Ovary (tissue), 9 donors: Measurements from ENCODE around the gene NKX2-3. TPM values are rescaled to one million over a fixed set of nuclear protein-coding genes. Genes with fewer than 3 reads are reported as not detected.

ENCODE experiments used
- DNase-seq, 5 donors: peaks; one replicate each; pipeline ENCODE4 v3.0.0-alpha.2; 2019 to 2020
- H3K27ac ChIP-seq, 2 donors: fragments of 200-600 bp; one replicate each; pipeline versions ENCODE4 v1.5.1 to v1.8.0; 2019 to 2022
- H3K27me3 ChIP-seq: fragments of 200-600 bp; one replicate; pipeline ENCODE4 v1.8.0; 2022
- H3K36me3 ChIP-seq: fragments of 200-600 bp; sonication (generic); one replicate; pipeline ENCODE4 v1.5.1; 2019
- H3K4me1 ChIP-seq: one replicate; pipeline ENCODE4 v1.8.1; 2013; ENCODE audit warnings: mild to moderate bottlenecking, moderate library complexity; ENCODE audit not compliant: insufficient read depth
- H3K4me3 ChIP-seq: fragments of 200-600 bp; sonication (generic); one replicate; pipeline ENCODE4 v1.5.1; 2017
- H3K9me3 ChIP-seq, 2 donors: fragments of 200-600 bp in 1 of 2; sonication (generic) in 1 of 2; one replicate each; pipeline versions ENCODE4 v1.5.1 to v1.8.1; 2013 to 2019; ENCODE audit warnings: mild to moderate bottlenecking in 1 of 2, moderate library complexity in 1 of 2
- CTCF ChIP-seq, 3 donors: fragments of 450-650 bp in 2 of 3; fragments of 200-600 bp in 1 of 3; IDR thresholded peaks; one replicate each; pipeline versions ENCODE4 v1.5.1 to v1.8.0; 2016 to 2022; ENCODE audit warnings: antibody characterized with exemption in 3 of 3, mild to moderate bottlenecking in 1 of 3
- EP300 ChIP-seq: sonication (generic); formaldehyde crosslinking; IDR thresholded peaks from one replicate; pipeline ENCODE4 v1.6.1; 2017; ENCODE audit warnings: antibody characterized with exemption
- POLR2A ChIP-seq: fragments of 450-650 bp; IDR thresholded peaks from one replicate; pipeline ENCODE4 v1.6.1; 2017; ENCODE audit warnings: antibody characterized with exemption, mild to moderate bottlenecking, moderate library complexity
- WGBS, 3 donors: extraction: QIAGEN DNeasy Blood & Tissue Kit in 1 of 3; methylation state at CpG; one replicate each; pipeline versions ENCODE4 v1.1.5 to v1.1.7; 2013 to 2017; 5-methylcytosine and 5-hydroxymethylcytosine counted together
- intact Hi-C, 4 donors: fragments of 100-400 bp; cut with DNase I; formaldehyde crosslinking; loops; one replicate each; pipeline versions ENCODE4 v1.11.0 to v1.15.1; 2022 to 2023
- polyA plus RNA-seq, 2 donors: library from polyadenylated mRNA; stranded (reverse); fragments of 200-250 nt in 1 of 2; fragments of 350-450 nt in 1 of 2; fragmentation: Illumina TruSeq in 1 of 2; extraction: RNeasy Lipid Tissue Mini Kit (QIAGEN cat#74804) in 1 of 2; gene quantifications; one replicate each; pipeline ENCODE4 v1.2.3, GENCODE V29; 2013 to 2014
- total RNA-seq, 7 donors: library from RNA; depleted of rRNA in 2 of 7; stranded (reverse); fragments of >200 nt in 2 of 7; fragmentation: NEBNext Ultra II Directional in 3 of 7; extraction: Animal tissue kit (Norgen Biotek cat#: 25700) in 3 of 7; gene quantifications; one replicate each; pipeline versions ENCODE4 v1.1.0 to v1.2.4, GENCODE V29; 2016 to 2023
- donor health status: DM: no; HTN: no; CAD: no; lungs with moderate emphysema.
- donor health status: DM: no; HTN: no; CAD: no.
- donor health status: Bipolar disorder and iron deficiency.
- donor health status: DM: yes; HTN: yes; CAD: no.
- donor health status: DM: no; HTN: no; CAD: no.
- donor health status: DM: yes; HTN: yes; CAD: no.

The NKX2-3 gene
- total and polyA plus RNA-seq, 9 donors: 0.07 to 0.18 (median 0.12) TPM; not detected in 6

- Histone ChIP-seq H3K9me3 (no peaks in the 10 kb centered on the region), H3K36me3 (no peaks in the 10 kb centered on the region), H3K4me3 (no peak overlapping the region), H3K4me1 (no peaks in the 10 kb centered on the region), H3K27me3 (no peaks in the 10 kb centered on the region), H3K27ac (no peak overlapping the region)
- WGBS, 3 donors: 36 to 57% (median 37%) methylated on average over 2 of the region's 2 CpGs
- intact Hi-C loops: no loop called here
- TF ChIP-seq CTCF (IDR thresholded peaks at IDR 0.05) (no peak), EP300 (no peak), POLR2A (no peak)
- DNase-seq: no peak
These were observed 15.3 kb downstream of the NKX2-3 start for GRCh38 chr10:99548041-99548530.

GRCh38 chr10:99551158-99551557 lies 18.4 kb downstream of the NKX2-3 start:
- intact Hi-C loops: no loop called here

GRCh38 chr10:99551616-99552015 lies 18.9 kb downstream of the NKX2-3 start:
- H3K9me3 ChIP-seq: no peaks in the 10 kb centered on the region
- DNase-seq: no peak
- no peaks in the 10 kb centered on the region for H3K4me1 ChIP-seq
- TF ChIP-seq POLR2A: no peak
- no peak for TF ChIP-seq EP300
- no peak for TF ChIP-seq CTCF (IDR thresholded peaks at IDR 0.05)
- H3K4me3 ChIP-seq: no peak overlapping the region
- intact Hi-C loops: no loop called here
- no peaks in the 10 kb centered on the region for H3K27me3 ChIP-seq
- WGBS, 3 donors: 12 to 17% (median 14%) methylated on average over 3 of the region's 3 CpGs
- H3K27ac ChIP-seq: no peak overlapping the region
- H3K36me3 ChIP-seq: no peaks in the 10 kb centered on the region

More at GRCh38 chr10:99551158-99551557, 18.4 kb downstream of the NKX2-3 start:
- no peak for TF ChIP-seq EP300
- no peak for TF ChIP-seq POLR2A
- TF ChIP-seq CTCF (IDR thresholded peaks at IDR 0.05): no peak
- DNase-seq: no peak
- H3K4me1 ChIP-seq: no peaks in the 10 kb centered on the region
- H3K27ac ChIP-seq: no peak overlapping the region
- no peaks in the 10 kb centered on the region for H3K27me3 ChIP-seq
- H3K9me3 ChIP-seq: no peaks in the 10 kb centered on the region
- WGBS, 3 donors: 18 to 28% (median 23%) methylated on average over 5 of the region's 5 CpGs
- no peak overlapping the region for H3K4me3 ChIP-seq
- no peaks in the 10 kb centered on the region for H3K36me3 ChIP-seq

DNA sequence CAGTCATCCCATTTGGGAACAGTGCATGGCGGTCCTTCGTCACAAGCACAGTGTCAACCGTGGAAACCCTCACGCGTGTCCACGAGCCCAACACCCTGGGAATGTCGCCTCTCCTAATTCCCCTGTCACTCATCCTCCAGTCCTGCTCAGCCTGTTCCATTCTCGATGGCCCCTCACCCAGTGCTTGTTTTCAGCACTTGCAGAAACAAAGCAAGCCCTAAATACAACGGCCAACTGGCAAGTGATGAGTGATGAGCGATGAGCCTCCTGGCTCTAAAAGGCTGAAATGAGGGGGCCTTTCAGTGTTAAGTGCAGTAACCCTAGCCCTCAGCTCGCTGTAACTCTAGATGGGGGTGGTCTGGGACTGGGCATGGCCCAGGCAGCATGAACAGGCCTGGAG lies 22.6 kb downstream of the NKX2-3 start:
- Histone ChIP-seq H3K9me3 (no peaks in the 10 kb centered on the region), H3K4me1 (no peaks in the 10 kb centered on the region), H3K27me3 (no peaks in the 10 kb centered on the region), H3K36me3 (no peaks in the 10 kb centered on the region), H3K4me3 (no peak overlapping the region), H3K27ac (no peak overlapping the region)
- no peak for DNase-seq
- intact Hi-C loops: no loop called here
- 62 to 66% (median 63%) methylated on average over 11 of the region's 11 CpGs for WGBS, 3 donors
- TF ChIP-seq CTCF (IDR thresholded peaks at IDR 0.05) (no peak), EP300 (no peak), POLR2A (no peak)
